Stimulated activated CD8-positive, alpha-beta memory T cell treated with anti-CD3 and anti-CD28 coated beads, Interleukin-12 subunit alpha, Interleukin-12 subunit beta, amount 100 ng/mL, for 24 hours (primary cell): ENCODE measurements around the gene LIN54.
"Not testable (repeated sequence)": the region's sequence is repeated elsewhere in the genome, so short reads cannot be mapped to it uniquely, and the experiment has no call there.

ENCODE experiments used
- DNase-seq: peaks from one replicate; pipeline ENCODE4 v3.0.0-alpha.2; 2020; ENCODE audit errors: extremely low read depth

The LIN54 gene

GRCh38 chr4:83012200-83012686 lies 1.6 kb upstream of the LIN54 start:
- no peak for DNase-seq

- no peak for DNase-seq
These were observed 1.1 kb upstream of the LIN54 start for GRCh38 chr4:83011689-83012199.

GRCh38 chr4:83010111-83010521 lies 507 bp downstream of the LIN54 start:
- no peak for DNase-seq

GRCh38 chr4:83009529-83009928 lies 1.1 kb downstream of the LIN54 start:
- no peak for DNase-seq

GRCh38 chr4:83003044-83003791 lies 7.4 kb downstream of the LIN54 start:
- not testable (repeated sequence) for DNase-seq

GRCh38 chr4:83002329-83002728 lies 8.3 kb downstream of the LIN54 start:
- DNase-seq: no peak

GRCh38 chr4:82998898-82999297 lies 11.7 kb downstream of the LIN54 start:
- no peak for DNase-seq

- no peak for DNase-seq
These were observed 15.8 kb downstream of the LIN54 start for GRCh38 chr4:82994834-82995233.

- no peak for DNase-seq
These were observed 20.8 kb downstream of the LIN54 start for GRCh38 chr4:82989575-82990429.

GRCh38 chr4:82988323-82988832 lies 22.2 kb downstream of the LIN54 start:
- no peak for DNase-seq

- DNase-seq: not testable (repeated sequence)
These were observed 23.1 kb downstream of the LIN54 start for GRCh38 chr4:82987519-82987918.

GRCh38 chr4:82984459-82984858 lies 26.2 kb downstream of the LIN54 start:
- DNase-seq: no peak

GRCh38 chr4:82983444-82983843 lies 27.2 kb downstream of the LIN54 start:
- no peak for DNase-seq

- DNase-seq: no peak
These were observed 29.5 kb downstream of the LIN54 start for GRCh38 chr4:82981138-82981537.

GRCh38 chr4:82975792-82976191 lies 34.8 kb downstream of the LIN54 start:
- DNase-seq: no peak

GRCh38 chr4:82969414-82969813 lies 41.2 kb downstream of the LIN54 start:
- no peak for DNase-seq

- DNase-seq: no peak
These were observed 41.7 kb downstream of the LIN54 start for GRCh38 chr4:82968972-82969371.

- DNase-seq: no peak
These were observed 44.9 kb downstream of the LIN54 start for GRCh38 chr4:82965763-82966162.

- DNase-seq: no peak
These were observed 53.6 kb downstream of the LIN54 start for GRCh38 chr4:82957045-82957444.

- no peak for DNase-seq
These were observed 56.4 kb downstream of the LIN54 start for GRCh38 chr4:82954212-82954611.

- no peak for DNase-seq
These were observed 59.4 kb downstream of the LIN54 start for GRCh38 chr4:82951196-82951595.

- no peak for DNase-seq
These were observed 61.9 kb downstream of the LIN54 start for GRCh38 chr4:82948647-82949204.
